ENCODE results near the gene SDCBP2. TPM values are rescaled to one million over a fixed set of nuclear protein-coding genes. Genes with fewer than 3 reads are reported as not detected.

Gene SDCBP2
- polyA plus RNA-seq, 1 donor (not counting 4 experiments of a cell fraction or from before 2014, with no cell fraction given), result 36.0 TPM

DNA sequence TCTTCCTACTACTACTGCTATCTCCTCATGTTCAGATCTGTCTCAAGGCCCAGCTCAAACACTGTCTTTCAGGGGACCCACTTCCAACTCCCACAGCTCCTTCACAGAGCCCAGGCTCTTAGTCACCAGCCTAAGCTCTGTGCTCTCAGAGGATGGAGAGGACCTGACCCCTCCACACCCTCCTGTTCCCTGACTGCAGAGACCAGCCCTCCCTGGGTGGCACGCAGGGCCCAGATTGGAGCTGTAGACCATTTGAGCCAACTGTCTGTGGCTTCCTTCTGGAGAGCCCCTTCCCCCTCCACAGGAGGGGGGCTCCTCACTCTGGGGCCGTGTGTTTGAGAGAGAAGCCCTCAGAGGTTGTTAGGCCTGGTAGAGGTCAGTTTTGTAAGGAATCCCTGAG lies 53.0 kb downstream of the SDCBP2 start:
- no peaks in the 10 kb centered on the region for H3K36me3 ChIP-seq (ENCODE audit: control insufficient read depth in 2 of 2, extremely low read depth in 1 of 2, insufficient read depth in 2 of 2, low read length in 2 of 2)
- FAIRE-seq, result no peak
- dilution Hi-C loops (cut with MboI; ENCODE audit: extremely low pct_ligation_motif_present, low sequenced_read_pairs), result no loop called here
- DNase-seq (ENCODE audit: low read depth, low spot score), result no peak
- no peaks in the 10 kb centered on the region for H3K27me3 ChIP-seq (ENCODE audit: control insufficient read depth, extremely low read depth, insufficient read depth, low read length)
- no peak for TF ChIP-seq EZH2 (IDR thresholded peaks at IDR 0.05; ENCODE audit: low read length)
- TF ChIP-seq, protein P1, sequence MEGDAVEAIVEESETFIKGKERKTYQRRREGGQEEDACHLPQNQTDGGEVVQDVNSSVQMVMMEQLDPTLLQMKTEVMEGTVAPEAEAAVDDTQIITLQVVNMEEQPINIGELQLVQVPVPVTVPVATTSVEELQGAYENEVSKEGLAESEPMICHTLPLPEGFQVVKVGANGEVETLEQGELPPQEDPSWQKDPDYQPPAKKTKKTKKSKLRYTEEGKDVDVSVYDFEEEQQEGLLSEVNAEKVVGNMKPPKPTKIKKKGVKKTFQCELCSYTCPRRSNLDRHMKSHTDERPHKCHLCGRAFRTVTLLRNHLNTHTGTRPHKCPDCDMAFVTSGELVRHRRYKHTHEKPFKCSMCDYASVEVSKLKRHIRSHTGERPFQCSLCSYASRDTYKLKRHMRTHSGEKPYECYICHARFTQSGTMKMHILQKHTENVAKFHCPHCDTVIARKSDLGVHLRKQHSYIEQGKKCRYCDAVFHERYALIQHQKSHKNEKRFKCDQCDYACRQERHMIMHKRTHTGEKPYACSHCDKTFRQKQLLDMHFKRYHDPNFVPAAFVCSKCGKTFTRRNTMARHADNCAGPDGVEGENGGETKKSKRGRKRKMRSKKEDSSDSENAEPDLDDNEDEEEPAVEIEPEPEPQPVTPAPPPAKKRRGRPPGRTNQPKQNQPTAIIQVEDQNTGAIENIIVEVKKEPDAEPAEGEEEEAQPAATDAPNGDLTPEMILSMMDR (optimal IDR thresholded peaks at IDR 0.05 in 1 of 3, IDR thresholded peaks at IDR 0.05 in 1 of 3, conservative IDR thresholded peaks at IDR 0.05 in 1 of 3; ENCODE audit: extremely low read depth in 1 of 3, insufficient read depth in 2 of 3, low read length in 3 of 3), result no peak
- H3K79me2 ChIP-seq (ENCODE audit: control insufficient read depth, insufficient read depth, low read length), result no peaks in the 10 kb centered on the region
- no peaks in the 10 kb centered on the region for H3K9me1 ChIP-seq (ENCODE audit: control insufficient read depth, extremely low read depth, insufficient read depth, low read length)
- H3K9ac ChIP-seq (ENCODE audit: control insufficient read depth, extremely low read depth, insufficient read depth, low read length), result no peak overlapping the region
- H3K9me3 ChIP-seq (ENCODE audit: control insufficient read depth, low read depth, low read length), result no peaks in the 10 kb centered on the region
- H3K27ac ChIP-seq (ENCODE audit: control insufficient read depth, insufficient read depth, low read length), result no peak overlapping the region
- no peaks in the 10 kb centered on the region for H3K4me1 ChIP-seq (ENCODE audit: control insufficient read depth, extremely low read depth, insufficient read depth, low read length)
- H3K4me2 ChIP-seq (ENCODE audit: control insufficient read depth, extremely low read depth, insufficient read depth, low read depth, low read length), result no peak overlapping the region
- H3K4me3 ChIP-seq (ENCODE audit: control insufficient read depth in 2 of 3, extremely low read depth in 1 of 3, insufficient read depth in 2 of 3, low read depth in 1 of 3, low read length in 3 of 3), result no peak overlapping the region
- no peaks in the 10 kb centered on the region for H4K20me1 ChIP-seq (ENCODE audit: control insufficient read depth, extremely low read depth, insufficient read depth, low read length)
- H2AFZ ChIP-seq (ENCODE audit: control insufficient read depth, low read length), result no peak overlapping the region

DNA sequence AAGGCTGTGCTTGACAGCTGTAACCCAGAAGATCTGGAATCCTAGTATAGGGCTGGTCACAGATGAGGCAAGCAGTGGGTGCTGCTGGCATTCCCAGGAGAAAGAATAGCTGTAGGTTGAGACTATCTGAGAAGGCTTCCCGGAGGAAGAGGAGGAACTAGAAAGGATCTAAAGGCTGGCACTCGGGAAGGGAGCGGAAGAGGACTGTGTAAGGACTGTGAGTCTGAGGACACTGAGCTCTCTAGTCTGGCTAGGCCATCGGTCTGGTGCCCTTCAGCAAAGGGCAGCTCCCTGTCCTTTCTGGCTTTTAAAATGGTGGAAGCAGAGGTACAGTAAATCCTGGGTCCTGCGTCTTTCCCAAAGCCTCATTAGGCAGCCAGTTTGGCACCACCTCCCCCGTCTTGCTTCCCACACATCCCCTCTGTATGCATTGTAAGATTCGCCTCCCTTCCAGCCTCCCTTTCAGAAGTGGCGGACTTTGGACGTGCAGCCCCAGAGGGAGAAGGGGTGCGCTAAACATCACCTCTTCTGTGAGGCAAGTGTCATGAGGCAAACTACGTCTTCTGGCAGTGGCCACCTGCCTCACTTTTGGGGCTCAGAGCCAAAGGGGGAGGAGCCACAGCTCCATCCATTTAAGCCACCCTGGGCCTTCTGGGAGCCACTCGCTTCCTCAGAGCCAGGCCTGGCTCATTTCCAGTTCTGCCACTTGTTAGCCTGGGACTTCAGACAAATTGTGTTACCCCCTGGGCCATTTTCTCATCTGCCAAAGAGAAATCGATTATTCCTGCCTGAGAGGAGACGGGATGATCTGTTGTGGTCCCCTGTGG lies 54.2 kb downstream of the SDCBP2 start:
- no peaks in the 10 kb centered on the region for H4K20me1 ChIP-seq (ENCODE audit: control insufficient read depth, extremely low read depth, insufficient read depth, low read length)
- H3K4me2 ChIP-seq (ENCODE audit: control insufficient read depth, extremely low read depth, insufficient read depth, low read depth, low read length), result no peak overlapping the region
- no peaks in the 10 kb centered on the region for H3K4me1 ChIP-seq (ENCODE audit: control insufficient read depth, extremely low read depth, insufficient read depth, low read length)
- TF ChIP-seq EZH2 (IDR thresholded peaks at IDR 0.05; ENCODE audit: low read length), result no peak
- TF ChIP-seq, protein P1 (optimal IDR thresholded peaks at IDR 0.05 in 1 of 3, IDR thresholded peaks at IDR 0.05 in 1 of 3, conservative IDR thresholded peaks at IDR 0.05 in 1 of 3; ENCODE audit: extremely low read depth in 1 of 3, insufficient read depth in 2 of 3, low read length in 3 of 3), result no peak
- dilution Hi-C loops (cut with MboI; ENCODE audit: extremely low pct_ligation_motif_present, low sequenced_read_pairs), result no loop called here
- no peak overlapping the region for H3K4me3 ChIP-seq (ENCODE audit: control insufficient read depth in 2 of 3, extremely low read depth in 1 of 3, insufficient read depth in 2 of 3, low read depth in 1 of 3, low read length in 3 of 3)
- H3K79me2 ChIP-seq (ENCODE audit: control insufficient read depth, insufficient read depth, low read length), result no peaks in the 10 kb centered on the region
- H3K36me3 ChIP-seq (ENCODE audit: control insufficient read depth in 2 of 2, extremely low read depth in 1 of 2, insufficient read depth in 2 of 2, low read length in 2 of 2), result no peaks in the 10 kb centered on the region
- FAIRE-seq, result no peak
- H3K27ac ChIP-seq (ENCODE audit: control insufficient read depth, insufficient read depth, low read length), result no peak overlapping the region
- no peaks in the 10 kb centered on the region for H3K27me3 ChIP-seq (ENCODE audit: control insufficient read depth, extremely low read depth, insufficient read depth, low read length)
- H3K9ac ChIP-seq (ENCODE audit: control insufficient read depth, extremely low read depth, insufficient read depth, low read length), result no peak overlapping the region
- H3K9me1 ChIP-seq (ENCODE audit: control insufficient read depth, extremely low read depth, insufficient read depth, low read length), result no peaks in the 10 kb centered on the region
- H2AFZ ChIP-seq (ENCODE audit: control insufficient read depth, low read length), result no peak overlapping the region
- no peak for DNase-seq (ENCODE audit: low read depth, low spot score)
- H3K9me3 ChIP-seq (ENCODE audit: control insufficient read depth, low read depth, low read length), result no peaks in the 10 kb centered on the region

All from keratinocyte (primary cell).